GM12878 (cell line): Measurements from ENCODE around the gene SCNN1A. TPM values are rescaled to one million over a fixed set of nuclear protein-coding genes. Genes with fewer than 3 reads are reported as not detected.

ENCODE experiments used
- ATAC-seq: fragments of 200-7000 bp; cut with Tn5 transposase; 3 replicates; pipeline ENCODE4 v1.9.1; 2020; ENCODE audit warnings: mild to moderate bottlenecking, moderate library complexity
- BruUV-seq: library from RNA; stranded (reverse); fragments of 400-500 nt; replicated peaks from 2 replicates; lab custom pipeline; 2021; lab: Mats Ljungman, UMichigan
- CTCF ChIA-PET: fragments of 300-600 bp; sonication (Branson Sonifier 250); formaldehyde crosslinking; extraction: SDS; loops from one replicate; lab custom pipeline; 2021; ENCODE audit warnings: inconsistent platforms; lab: Yijun Ruan, JAX
- POLR2A ChIA-PET: fragments of 350-600 bp; formaldehyde crosslinking; extraction: SDS; loops from one replicate; lab custom pipeline; 2021; ENCODE audit warnings: inconsistent platforms; lab: Charles Lee
- RAD21 ChIA-PET: fragments of 300-600 bp; sonication (Branson Sonifier 250); formaldehyde crosslinking; loops from one replicate; lab custom pipeline; 2023; ENCODE audit warnings: antibody characterized with exemption; ENCODE audit not compliant: unreplicated experiment; lab: Charles Lee
- SMC1A ChIA-PET: fragments of 300-600 bp; sonication (Branson Sonifier 250); formaldehyde crosslinking; loops from one replicate; lab custom pipeline; 2023; ENCODE audit not compliant: unreplicated experiment, uncharacterized antibody; lab: Charles Lee
- DNase-seq: peaks from one replicate; pipeline ENCODE4 v3.0.0-alpha.2; 2011; ENCODE audit warnings: low read depth, low spot score
- FAIRE-seq: peaks from 3 replicates; lab custom pipeline; 2011; peaks lifted over from hg19 to GRCh38; lab: Jason Lieb, UNC
- H2AFZ ChIP-seq: 2 replicates; pipeline ENCODE4 v1.6.0; 2011; ENCODE audit warnings: low read depth, low read length, control low read depth; ENCODE audit not compliant: control insufficient read depth
- H3K27ac ChIP-seq: 2 replicates; pipeline ENCODE4 v1.5.1; 2011; ENCODE audit warnings: control low read depth; ENCODE audit not compliant: control insufficient read depth, insufficient read depth
- H3K27me3 ChIP-seq, 2 experiments: replicated peaks in 1 of 2; 2 replicates each; pipeline versions ENCODE4 v1.6.0 to v1.6.1; 2011; ENCODE audit warnings: low read length in 1 of 2; ENCODE audit not compliant: control insufficient read depth in 2 of 2, insufficient read depth in 2 of 2
- H3K36me3 ChIP-seq, 2 experiments: 2 replicates each; pipeline ENCODE4 v1.5.1; 2011; ENCODE audit warnings: low read length in 1 of 2; ENCODE audit not compliant: control insufficient read depth in 2 of 2, insufficient read depth in 2 of 2
- H3K4me1 ChIP-seq: 2 replicates; pipeline ENCODE4 v1.6.1; 2011; ENCODE audit warnings: mild to moderate bottlenecking, low read length, moderate library complexity, mixed read lengths; ENCODE audit not compliant: control insufficient read depth, insufficient read depth
- H3K4me2 ChIP-seq: 2 replicates; pipeline ENCODE4 v1.6.0; 2011; ENCODE audit warnings: control low read depth; ENCODE audit not compliant: control insufficient read depth, insufficient read depth
- H3K4me3 ChIP-seq: fragments of 200-600 bp; sonication (generic); 2 replicates; pipeline ENCODE4 v1.5.1; 2016
- H3K79me2 ChIP-seq: 2 replicates; pipeline ENCODE4 v1.6.0; 2011; ENCODE audit warnings: low read length; ENCODE audit not compliant: control insufficient read depth, insufficient read depth
- H3K9ac ChIP-seq: 2 replicates; pipeline ENCODE4 v1.8.0; 2011; ENCODE audit warnings: low read length, control low read depth, mixed read lengths; ENCODE audit not compliant: control insufficient read depth, insufficient read depth
- H3K9me3 ChIP-seq: replicated peaks from 3 replicates; pipeline ENCODE4 v1.5.1; 2011; ENCODE audit warnings: mild to moderate bottlenecking, low read length; ENCODE audit not compliant: control insufficient read depth, insufficient read depth
- H4K20me1 ChIP-seq: 2 replicates; pipeline ENCODE4 v1.6.0; 2011; ENCODE audit not compliant: control insufficient read depth, insufficient read depth
- EP300 ChIP-seq, 2 experiments: fragments of 150-350 bp in 1 of 2; IDR thresholded peaks; 2 replicates each; pipeline ENCODE4 v1.6.1; 2011 to 2012; ENCODE audit warnings: low read depth in 2 of 2, low read length in 2 of 2, borderline replicate concordance in 1 of 2, improper control_type of control experiment in 1 of 2, inconsistent platforms in 1 of 2; ENCODE audit not compliant: control insufficient read depth in 1 of 2
- ZNF384 ChIP-seq: IDR thresholded peaks from 2 replicates; pipeline ENCODE4 v1.6.1; 2012; ENCODE audit warnings: low read depth, mild to moderate bottlenecking, low read length, improper control_type of control experiment, borderline replicate concordance
- WGBS: methylation state at CpG from one replicate; pipeline ENCODE4 v1.1.6; 2016; ENCODE audit warnings: low lambda C conversion rate; ENCODE audit not compliant: insufficient replicate concordance, insufficient coverage; ENCODE audit errors: missing lambda C conversion rate; 5-methylcytosine and 5-hydroxymethylcytosine counted together
- in situ Hi-C: fragments of 300-500 bp; cut with MboI; formaldehyde crosslinking; loops from 9 replicates; pipeline ENCODE4 v1.14.3; 2018; ENCODE audit warnings: mixed read lengths
- intact Hi-C: fragments of 100-400 bp; cut with micrococcal nuclease; formaldehyde crosslinking; loops from one replicate; pipeline ENCODE4 v1.14.2; 2022; ENCODE audit not compliant: unreplicated experiment
- polyA plus RNA-seq, 11 experiments: library from polyadenylated mRNA; depleted of rRNA in 4 of 11; unstranded in 6 of 11; stranded (reverse) in 5 of 11; fragments of >200 nt; fragmentation: Nextera tagmentation in 4 of 11; fragmentation: Illumina TruSeq in 1 of 11; extraction: Ambion mirVana in 4 of 11; extraction: Trizol in 1 of 11; gene quantifications; 1 replicate in 1 of 11; 2 replicates in 10 of 11; pipeline versions ENCODE4 v1.2.1 to v1.2.3, GENCODE V29; 2011 to 2016; ENCODE audit warnings: inconsistent platforms in 2 of 11, missing spikeins in 2 of 11, low read depth in 1 of 11
- total RNA-seq, 4 experiments: library from RNA; depleted of rRNA in 3 of 4; stranded (reverse); fragments of >200 nt in 3 of 4; fragmentation: Illumina TruSeq in 1 of 4; extraction: Trizol in 1 of 4; gene quantifications; 2 replicates each; pipeline versions ENCODE4 v1.2.1 to v1.2.3, GENCODE V29; 2013 to 2021
- TF ChIP-seq, protein P1 (sequence below): fragments of 450-650 bp; IDR thresholded peaks from 2 replicates; pipeline ENCODE4 v1.6.1; 2017; ENCODE audit warnings: mild to moderate bottlenecking

The SCNN1A gene
- total and polyA plus RNA-seq, 10 of the 15 experiments (the other 5 are each of a cell fraction or from before 2014, with no cell fraction given) = 0.14 to 0.69 TPM; not detected in 8

DNA sequence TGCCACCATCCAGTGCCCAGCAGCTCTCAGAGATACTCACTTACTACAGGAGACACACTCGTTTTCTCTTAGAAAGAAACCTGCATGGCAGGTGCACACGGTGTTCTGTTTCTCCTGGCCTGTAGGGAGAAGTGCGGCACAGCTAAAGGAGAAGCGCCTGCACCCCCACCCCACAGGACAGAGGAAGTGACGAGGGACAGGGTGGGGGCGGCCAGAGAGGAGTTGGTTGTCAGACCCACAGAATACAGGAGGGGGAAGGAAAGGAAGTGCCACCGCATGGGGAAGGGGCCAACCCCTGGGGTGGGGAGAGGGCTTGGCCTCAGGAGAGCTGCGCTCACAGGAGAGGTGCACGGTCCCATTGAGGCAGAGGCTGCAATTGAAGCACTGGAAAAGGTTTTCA, 42.3 kb downstream of the SCNN1A start:
- H3K27me3 ChIP-seq = no peaks in the 10 kb centered on the region
- DNase-seq (no peak), FAIRE-seq (no peak), ATAC-seq (no peak)
- H3K9me3 ChIP-seq = no peaks in the 10 kb centered on the region
- POLR2A ChIA-PET = interaction anchor here (0.7 to 1.1 kb wide), 3 partner anchors 9 to 138 kb away, joined by 3 to 10 read pairs (median 4); partner anchors contain the start of gene TNFRSF1A
- in situ Hi-C loops = no loop called here
- BruUV-seq = no TSS peak
- CTCF ChIA-PET = interaction anchor here (0.6 to 7.9 kb wide), 4 partner anchors 18 to 91 kb away, joined by 3 to 53 read pairs (median 20); no protein-coding TSS in a partner anchor
- no peak overlapping the region for H2AFZ ChIP-seq
- H4K20me1 ChIP-seq = no peaks in the 10 kb centered on the region
- peaks cover 48% of the 10 kb centered on the region for H3K4me1 ChIP-seq
- TF ChIP-seq, protein P1, sequence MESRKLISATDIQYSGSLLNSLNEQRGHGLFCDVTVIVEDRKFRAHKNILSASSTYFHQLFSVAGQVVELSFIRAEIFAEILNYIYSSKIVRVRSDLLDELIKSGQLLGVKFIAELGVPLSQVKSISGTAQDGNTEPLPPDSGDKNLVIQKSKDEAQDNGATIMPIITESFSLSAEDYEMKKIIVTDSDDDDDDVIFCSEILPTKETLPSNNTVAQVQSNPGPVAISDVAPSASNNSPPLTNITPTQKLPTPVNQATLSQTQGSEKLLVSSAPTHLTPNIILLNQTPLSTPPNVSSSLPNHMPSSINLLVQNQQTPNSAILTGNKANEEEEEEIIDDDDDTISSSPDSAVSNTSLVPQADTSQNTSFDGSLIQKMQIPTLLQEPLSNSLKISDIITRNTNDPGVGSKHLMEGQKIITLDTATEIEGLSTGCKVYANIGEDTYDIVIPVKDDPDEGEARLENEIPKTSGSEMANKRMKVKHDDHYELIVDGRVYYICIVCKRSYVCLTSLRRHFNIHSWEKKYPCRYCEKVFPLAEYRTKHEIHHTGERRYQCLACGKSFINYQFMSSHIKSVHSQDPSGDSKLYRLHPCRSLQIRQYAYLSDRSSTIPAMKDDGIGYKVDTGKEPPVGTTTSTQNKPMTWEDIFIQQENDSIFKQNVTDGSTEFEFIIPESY = no peak
- TF ChIP-seq EP300 (IDR thresholded peaks at IDR 0.05; ENCODE audit: borderline replicate concordance in 1 of 2, control insufficient read depth in 1 of 2, low read depth in 2 of 2, low read length in 2 of 2) (no peak), ZNF384 (no peak)
- H3K4me2 ChIP-seq = no peak overlapping the region
- SMC1A ChIA-PET = interaction anchor here (1.2 kb wide), 1 partner anchor 91 kb away, joined by 4 read pairs; no protein-coding TSS in a partner anchor
- no peak overlapping the region for H3K4me3 ChIP-seq
- RAD21 ChIA-PET = interaction anchor here (1.0 kb wide), 1 partner anchor 94 kb away, joined by 3 read pairs; no protein-coding TSS in a partner anchor
- H3K27ac ChIP-seq = no peak overlapping the region
- H3K9ac ChIP-seq = no peak overlapping the region
- WGBS = 70% methylated on average over 9 of the region's 9 CpGs
- H3K36me3 ChIP-seq = peaks cover 11% of the 10 kb centered on the region in 2 experiments; a peak in 3 of 4 replicates
- intact Hi-C loops = no loop called here
- peaks cover 28% of the 10 kb centered on the region for H3K79me2 ChIP-seq
